Measurements from ENCODE around the gene PDE1C. TPM values are rescaled to one million over a fixed set of nuclear protein-coding genes. Genes with fewer than 3 reads are reported as not detected.

PDE1C gene
- total and polyA plus RNA-seq, 2 of the 4 experiments (the other 2 are of a cell fraction), result 14.2 to 61.5 TPM

GRCh38 chr7:32091608-32092210, 21.5 kb upstream of the PDE1C start:
- ChIA-PET CTCF (no interaction called here), POLR2A (ENCODE audit: unreplicated experiment) (no interaction called here)
- no peak for DNase-seq
- intact Hi-C loops (cut with micrococcal nuclease) (no loop called here), dilution Hi-C loops (cut with HindIII; ENCODE audit: low sequenced_read_pairs, unreplicated experiment) (no loop called here), in situ Hi-C loops (cut with MboI; ENCODE audit: low sequenced_read_pairs) (no loop called here)
- Histone ChIP-seq H2AK5ac (ENCODE audit: low read depth, low read length) (no peak overlapping the region), H3K27ac (ENCODE audit: insufficient read depth, low read length) (no peak overlapping the region), H3K23ac (ENCODE audit: low read depth, low read length) (no peak overlapping the region), H4K91ac (ENCODE audit: insufficient read depth, low read depth, low read length) (no peak overlapping the region), H3K4ac (ENCODE audit: low read depth, low read length) (peak overlapping the region; percentile 9; the same call in 1 of the 2 replicates), H3K9ac (ENCODE audit: low read depth, low read length) (no peak overlapping the region), H3K9me1 (ENCODE audit: insufficient read depth, low read length) (no peaks in the 10 kb centered on the region), H2AK9ac (replicated peaks; ENCODE audit: low read depth, low read length, poor library complexity) (no peak overlapping the region), H3K36me3 (ENCODE audit: control insufficient read depth, insufficient read depth, low read length) (no peaks in the 10 kb centered on the region), H2BK20ac (ENCODE audit: low read depth, low read length) (no peak overlapping the region), H3K18ac (ENCODE audit: low read depth, low read length) (peak overlapping the region; percentile 95; the same call in 1 of the 2 replicates), H3K56ac (ENCODE audit: extremely low read depth, insufficient read depth, low read length) (no peak overlapping the region), H2BK5ac (ENCODE audit: low read depth, low read length, poor library complexity, severe bottlenecking) (no peak overlapping the region), H3K9me3 (ENCODE audit: control insufficient read depth, insufficient read depth, low read length) (peaks cover 2% of the 10 kb centered on the region; the same call in 1 of the 2 replicates), H3K4me3 (ENCODE audit: insufficient read depth, low read depth, low read length) (no peak overlapping the region), H3K4me1 (ENCODE audit: control insufficient read depth, insufficient read depth, low read length) (peaks cover 15% of the 10 kb centered on the region), H3K14ac (replicated peaks; ENCODE audit: low read depth, low read length) (no peak overlapping the region), H2AFZ (replicated peaks; ENCODE audit: low read length, poor library complexity) (no peak overlapping the region), H2BK15ac (ENCODE audit: low read depth, low read length) (no peak overlapping the region; the same call in 2 of the 3 replicates), H2BK120ac (ENCODE audit: low read depth, low read length) (peak overlapping the region; percentile 64), H4K8ac (ENCODE audit: low read depth in 2 of 2, low read length in 2 of 2) (peak overlapping the region in 1 of 2 experiments; percentile 3; a peak in 1 of 4 replicates), H4K5ac (ENCODE audit: low read depth, low read length) (peak overlapping the region; percentile 76), H3K79me1 (ENCODE audit: low read depth in 1 of 2, low read length in 2 of 2) (no peaks in the 10 kb centered on the region), H3K4me2 (ENCODE audit: low read depth, low read length) (no peak overlapping the region), H3K27me3 (ENCODE audit: control insufficient read depth, insufficient read depth, low read length) (no peaks in the 10 kb centered on the region), H4K20me1 (ENCODE audit: insufficient read depth, low read length) (no peaks in the 10 kb centered on the region)
- TF ChIP-seq POLR2A (IDR thresholded peaks at IDR 0.05; ENCODE audit: low read depth, low read length) (no peak), NFE2L2 (IDR thresholded peaks at IDR 0.05; ENCODE audit: low read depth, low read length) (no peak), FOS (IDR thresholded peaks at IDR 0.05; ENCODE audit: low read depth, low read length) (no peak), ELK1 (IDR thresholded peaks at IDR 0.05; ENCODE audit: borderline replicate concordance, low read depth, low read length) (no peak)
- 80% methylated on average over 1 of the region's 4 CpGs; no CpG with 5 or more reads in 1 of the 2 experiments for WGBS, 2 experiments (ENCODE audit: extremely low coverage in 2 of 2, insufficient read length in 1 of 2)
- BruUV-seq (replicated peaks), result no TSS peak
- ATAC-seq (ENCODE audit: low read depth), result no peak

All from IMR-90 (cell line).